ENCODE data around the gene SUSD2. TPM values are rescaled to one million over a fixed set of nuclear protein-coding genes. Genes with fewer than 3 reads are reported as not detected.

Gene SUSD2
- total and polyA plus RNA-seq, 9 of the 15 experiments (the other 6 are each of a cell fraction or from before 2014, with no cell fraction given) = 0.01 to 0.16 (median 0.04) TPM; not detected in 4

DNA sequence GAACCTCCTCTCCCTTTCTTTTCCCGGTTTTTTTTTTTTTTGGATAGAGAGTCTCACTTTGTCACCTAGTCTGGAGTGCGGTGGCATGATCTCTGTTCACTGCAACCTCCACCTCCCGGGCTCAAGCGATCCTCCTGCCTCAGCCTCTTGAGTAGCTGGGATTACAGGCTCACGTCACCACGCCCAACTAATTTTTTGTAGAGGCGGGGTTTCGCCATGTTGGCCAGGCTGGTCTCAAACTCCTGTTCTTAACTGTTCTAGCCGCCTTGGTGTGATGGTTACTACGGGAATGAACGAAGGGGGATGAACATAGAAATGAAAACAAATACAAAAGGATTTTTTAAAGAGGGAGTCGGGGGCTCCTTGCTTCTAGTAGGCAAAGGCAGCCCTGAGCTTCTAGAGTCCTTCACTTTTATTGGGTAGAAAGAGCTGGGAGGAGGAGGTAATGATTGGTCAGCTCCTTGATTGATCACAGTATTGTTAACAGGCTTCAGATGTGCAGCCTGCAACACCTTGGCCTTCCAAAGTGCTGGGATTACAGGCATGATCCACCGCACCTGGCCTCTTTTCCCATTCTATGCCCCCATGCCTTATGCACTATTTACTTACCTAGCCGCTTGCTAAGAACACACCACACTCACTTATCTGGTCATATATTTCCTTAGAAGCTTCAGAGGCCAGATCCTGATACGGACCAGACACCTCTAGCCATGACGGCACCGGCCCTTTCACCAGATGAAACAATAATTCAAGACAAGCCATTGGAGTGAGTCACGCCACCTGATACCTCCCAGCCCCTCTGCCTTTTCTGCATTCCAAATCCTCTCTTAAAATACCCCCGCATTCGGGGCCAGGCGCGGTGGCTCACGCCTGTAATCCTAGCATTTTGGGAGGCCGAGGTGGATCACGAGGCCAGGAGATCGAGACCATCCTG, 20.7 kb downstream of the SUSD2 start:
- DNase-seq (ENCODE audit: extremely low read depth in 1 of 4, low spot score in 3 of 4) (no peak), FAIRE-seq (no peak), ATAC-seq (no peak)
- CTCF ChIA-PET (ENCODE audit: low intra/inter-chr PET ratio) = no interaction called here
- Histone ChIP-seq H3K36me3 (ENCODE audit: control insufficient read depth, insufficient read depth, low read length) (no peaks in the 10 kb centered on the region), H3K4me2 (ENCODE audit: insufficient read depth, low read length) (no peak overlapping the region), H3K4me3 (no peak overlapping the region), H3K4me1 (replicated peaks in 1 of 2; ENCODE audit: control insufficient read depth in 2 of 2, insufficient read depth in 2 of 2, low read length in 2 of 2) (peaks cover under 1 to 13% of the 10 kb centered on the region in 2 experiments; a peak in 2 of 5 replicates), H3K79me2 (ENCODE audit: control insufficient read depth, insufficient read depth, low read length) (no peaks in the 10 kb centered on the region), H4K20me1 (replicated peaks; ENCODE audit: control insufficient read depth, insufficient read depth, low read length) (no peaks in the 10 kb centered on the region), H3K27ac (ENCODE audit: extremely low read depth, low read depth, low read length) (no peak overlapping the region), H3K27me3 (ENCODE audit: control insufficient read depth in 2 of 2, insufficient read depth in 2 of 2, low read length in 2 of 2) (no peaks in the 10 kb centered on the region), H3K9me1 (ENCODE audit: control insufficient read depth, insufficient read depth, low read length) (no peaks in the 10 kb centered on the region), H2AFZ (ENCODE audit: low read depth, low read length) (no peak overlapping the region), H3K9me3 (replicated peaks; ENCODE audit: control insufficient read depth, insufficient read depth, low read depth, low read length) (peaks cover 2% of the 10 kb centered on the region; the same call in 1 of the 2 replicates), H3K9ac (ENCODE audit: insufficient read depth in 1 of 2, low read depth in 2 of 2, low read length in 2 of 2) (no peak overlapping the region)
- WGBS (ENCODE audit: insufficient coverage, low coverage, missing lambda C conversion rate) = 51% methylated on average over 21 of the region's 26 CpGs
- no peak for TF ChIP-seq HOXB6 (CRISPR knock-in tag; IDR thresholded peaks at IDR 0.05; ENCODE audit: borderline replicate concordance)
- TF ChIP-seq, protein P1, sequence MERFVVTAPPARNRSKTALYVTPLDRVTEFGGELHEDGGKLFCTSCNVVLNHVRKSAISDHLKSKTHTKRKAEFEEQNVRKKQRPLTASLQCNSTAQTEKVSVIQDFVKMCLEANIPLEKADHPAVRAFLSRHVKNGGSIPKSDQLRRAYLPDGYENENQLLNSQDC (CRISPR knock-in tag; IDR thresholded peaks at IDR 0.05) = no peak
- TF ChIP-seq, protein P2, sequence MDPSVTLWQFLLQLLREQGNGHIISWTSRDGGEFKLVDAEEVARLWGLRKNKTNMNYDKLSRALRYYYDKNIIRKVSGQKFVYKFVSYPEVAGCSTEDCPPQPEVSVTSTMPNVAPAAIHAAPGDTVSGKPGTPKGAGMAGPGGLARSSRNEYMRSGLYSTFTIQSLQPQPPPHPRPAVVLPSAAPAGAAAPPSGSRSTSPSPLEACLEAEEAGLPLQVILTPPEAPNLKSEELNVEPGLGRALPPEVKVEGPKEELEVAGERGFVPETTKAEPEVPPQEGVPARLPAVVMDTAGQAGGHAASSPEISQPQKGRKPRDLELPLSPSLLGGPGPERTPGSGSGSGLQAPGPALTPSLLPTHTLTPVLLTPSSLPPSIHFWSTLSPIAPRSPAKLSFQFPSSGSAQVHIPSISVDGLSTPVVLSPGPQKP (CRISPR knock-in tag; IDR thresholded peaks at IDR 0.05) = no peak
- no peak for TF ChIP-seq KAT7 (CRISPR knock-in tag; IDR thresholded peaks at IDR 0.05; ENCODE audit: borderline replicate concordance)
- TF ChIP-seq ZSCAN29 (IDR thresholded peaks at IDR 0.05) = no peak
- TF ChIP-seq CBX3 (IDR thresholded peaks at IDR 0.05; ENCODE audit: borderline replicate concordance in 1 of 2, low read length in 2 of 2) = no peak
- TF ChIP-seq, protein P3, sequence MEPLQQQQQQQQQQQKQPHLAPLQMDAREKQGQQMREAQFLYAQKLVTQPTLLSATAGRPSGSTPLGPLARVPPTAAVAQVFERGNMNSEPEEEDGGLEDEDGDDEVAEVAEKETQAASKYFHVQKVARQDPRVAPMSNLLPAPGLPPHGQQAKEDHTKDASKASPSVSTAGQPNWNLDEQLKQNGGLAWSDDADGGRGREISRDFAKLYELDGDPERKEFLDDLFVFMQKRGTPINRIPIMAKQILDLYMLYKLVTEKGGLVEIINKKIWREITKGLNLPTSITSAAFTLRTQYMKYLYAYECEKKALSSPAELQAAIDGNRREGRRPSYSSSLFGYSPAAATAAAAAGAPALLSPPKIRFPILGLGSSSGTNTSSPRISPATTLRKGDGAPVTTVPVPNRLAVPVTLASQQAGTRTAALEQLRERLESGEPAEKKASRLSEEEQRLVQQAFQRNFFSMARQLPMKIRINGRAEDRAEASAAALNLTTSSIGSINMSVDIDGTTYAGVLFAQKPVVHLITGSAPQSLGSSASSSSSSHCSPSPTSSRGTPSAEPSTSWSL (CRISPR knock-in tag; IDR thresholded peaks at IDR 0.05; ENCODE audit: borderline replicate concordance) = no peak
- TF ChIP-seq MAFF (IDR thresholded peaks at IDR 0.05; ENCODE audit: low read length) = no peak
- no peak for TF ChIP-seq XRCC3 (IDR thresholded peaks at IDR 0.05)
- no peak for TF ChIP-seq POLR2AphosphoS2 (IDR thresholded peaks at IDR 0.05; ENCODE audit: low read length)
- no peak for TF ChIP-seq NFE2 (IDR thresholded peaks at IDR 0.05; ENCODE audit: low read depth)
- no peak for TF ChIP-seq ZNF175 (CRISPR knock-in tag; IDR thresholded peaks at IDR 0.05; ENCODE audit: low read depth)
- TF ChIP-seq, protein P4, sequence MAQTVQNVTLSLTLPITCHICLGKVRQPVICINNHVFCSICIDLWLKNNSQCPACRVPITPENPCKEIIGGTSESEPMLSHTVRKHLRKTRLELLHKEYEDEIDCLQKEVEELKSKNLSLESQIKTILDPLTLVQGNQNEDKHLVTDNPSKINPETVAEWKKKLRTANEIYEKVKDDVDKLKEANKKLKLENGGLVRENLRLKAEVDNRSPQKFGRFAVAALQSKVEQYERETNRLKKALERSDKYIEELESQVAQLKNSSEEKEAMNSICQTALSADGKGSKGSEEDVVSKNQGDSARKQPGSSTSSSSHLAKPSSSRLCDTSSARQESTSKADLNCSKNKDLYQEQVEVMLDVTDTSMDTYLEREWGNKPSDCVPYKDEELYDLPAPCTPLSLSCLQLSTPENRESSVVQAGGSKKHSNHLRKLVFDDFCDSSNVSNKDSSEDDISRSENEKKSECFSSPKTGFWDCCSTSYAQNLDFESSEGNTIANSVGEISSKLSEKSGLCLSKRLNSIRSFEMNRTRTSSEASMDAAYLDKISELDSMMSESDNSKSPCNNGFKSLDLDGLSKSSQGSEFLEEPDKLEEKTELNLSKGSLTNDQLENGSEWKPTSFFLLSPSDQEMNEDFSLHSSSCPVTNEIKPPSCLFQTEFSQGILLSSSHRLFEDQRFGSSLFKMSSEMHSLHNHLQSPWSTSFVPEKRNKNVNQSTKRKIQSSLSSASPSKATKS (CRISPR knock-in tag; IDR thresholded peaks at IDR 0.05) = no peak
- no peak for TF ChIP-seq SMARCB1 (IDR thresholded peaks at IDR 0.05; ENCODE audit: insufficient read length, low read depth)
- TF ChIP-seq FOS (IDR thresholded peaks at IDR 0.05; ENCODE audit: extremely low read depth, insufficient read length) = no peak
- POLR2A ChIA-PET = interaction anchor here (0.7 kb wide), 1 partner anchor 14 kb away, joined by 3 read pairs; no protein-coding TSS in a partner anchor
- BruUV-seq (replicated peaks) = no TSS peak
- in situ Hi-C loops (cut with MboI) = no loop called here
- intact Hi-C loops (cut with micrococcal nuclease) = no loop called here
